PFSK-1 (cell line): ENCODE results near the gene HES4.

Experiments used
- FOXP2 ChIP-seq: optimal IDR thresholded peaks from 2 replicates; pipeline ENCODE3; 2011; ENCODE audit warnings: borderline replicate concordance, control low read depth, inconsistent platforms; ENCODE audit not compliant: insufficient read depth; ENCODE audit errors: extremely low read length, extremely low read depth
- POLR2AphosphoS5 ChIP-seq: IDR thresholded peaks from 2 replicates; pipeline ENCODE4 v1.6.1; 2012; ENCODE audit warnings: low read depth, mild to moderate bottlenecking, control low read depth, low read length, moderate library complexity
- SIN3A ChIP-seq: IDR thresholded peaks from 2 replicates; pipeline ENCODE4 v1.6.1; 2012; ENCODE audit warnings: mild to moderate bottlenecking, low read length, moderate library complexity, borderline replicate concordance; ENCODE audit not compliant: insufficient read depth
- TAF1 ChIP-seq: IDR thresholded peaks from 2 replicates; pipeline ENCODE4 v1.6.1; 2012; ENCODE audit warnings: low read length, control low read depth, borderline replicate concordance; ENCODE audit not compliant: insufficient read depth
- TF ChIP-seq, protein P1 (sequence below), 2 experiments: IDR thresholded peaks; 2 replicates each; pipeline versions ENCODE4 v1.6.1 to v1.8.0; 2011 to 2012; ENCODE audit warnings: low read depth in 2 of 2, low read length in 2 of 2, control low read depth in 1 of 2, inconsistent platforms in 1 of 2, mild to moderate bottlenecking in 1 of 2, moderate library complexity in 1 of 2; ENCODE audit not compliant: insufficient read depth in 1 of 2

Gene HES4

DNA sequence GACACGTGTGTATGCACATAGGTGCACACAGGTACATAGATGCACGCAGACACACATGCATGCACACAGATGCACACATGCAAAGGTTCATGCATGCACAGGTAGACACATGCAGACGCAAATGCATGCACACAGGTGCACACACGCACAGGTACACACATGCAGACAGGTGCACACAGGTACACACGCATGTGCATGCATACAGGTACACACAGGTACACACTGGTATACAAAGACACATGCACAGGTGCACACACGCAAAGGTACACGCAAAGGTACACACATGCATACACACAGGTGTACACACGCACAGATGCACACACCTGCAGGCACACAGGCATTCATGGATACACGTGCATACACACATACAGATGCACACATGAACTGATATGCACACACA lies 49.6 kb downstream of the HES4 start:
- TF ChIP-seq POLR2AphosphoS5 (no peak), SIN3A (no peak), TAF1 (no peak), FOXP2 (no peak)
- TF ChIP-seq, protein P1, sequence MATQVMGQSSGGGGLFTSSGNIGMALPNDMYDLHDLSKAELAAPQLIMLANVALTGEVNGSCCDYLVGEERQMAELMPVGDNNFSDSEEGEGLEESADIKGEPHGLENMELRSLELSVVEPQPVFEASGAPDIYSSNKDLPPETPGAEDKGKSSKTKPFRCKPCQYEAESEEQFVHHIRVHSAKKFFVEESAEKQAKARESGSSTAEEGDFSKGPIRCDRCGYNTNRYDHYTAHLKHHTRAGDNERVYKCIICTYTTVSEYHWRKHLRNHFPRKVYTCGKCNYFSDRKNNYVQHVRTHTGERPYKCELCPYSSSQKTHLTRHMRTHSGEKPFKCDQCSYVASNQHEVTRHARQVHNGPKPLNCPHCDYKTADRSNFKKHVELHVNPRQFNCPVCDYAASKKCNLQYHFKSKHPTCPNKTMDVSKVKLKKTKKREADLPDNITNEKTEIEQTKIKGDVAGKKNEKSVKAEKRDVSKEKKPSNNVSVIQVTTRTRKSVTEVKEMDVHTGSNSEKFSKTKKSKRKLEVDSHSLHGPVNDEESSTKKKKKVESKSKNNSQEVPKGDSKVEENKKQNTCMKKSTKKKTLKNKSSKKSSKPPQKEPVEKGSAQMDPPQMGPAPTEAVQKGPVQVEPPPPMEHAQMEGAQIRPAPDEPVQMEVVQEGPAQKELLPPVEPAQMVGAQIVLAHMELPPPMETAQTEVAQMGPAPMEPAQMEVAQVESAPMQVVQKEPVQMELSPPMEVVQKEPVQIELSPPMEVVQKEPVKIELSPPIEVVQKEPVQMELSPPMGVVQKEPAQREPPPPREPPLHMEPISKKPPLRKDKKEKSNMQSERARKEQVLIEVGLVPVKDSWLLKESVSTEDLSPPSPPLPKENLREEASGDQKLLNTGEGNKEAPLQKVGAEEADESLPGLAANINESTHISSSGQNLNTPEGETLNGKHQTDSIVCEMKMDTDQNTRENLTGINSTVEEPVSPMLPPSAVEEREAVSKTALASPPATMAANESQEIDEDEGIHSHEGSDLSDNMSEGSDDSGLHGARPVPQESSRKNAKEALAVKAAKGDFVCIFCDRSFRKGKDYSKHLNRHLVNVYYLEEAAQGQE (IDR thresholded peaks at IDR 0.05; ENCODE audit: insufficient read depth in 1 of 2, low read depth in 2 of 2, low read length in 2 of 2) = no peak
